ENCODE results near the gene CCDC34.

GRCh38 chr11:27300974-27301373 lies 62.0 kb downstream of the CCDC34 start:
- TF ChIP-seq CTCF (IDR thresholded peaks at IDR 0.05; ENCODE audit: low read length) (no peak), EZH2 (IDR thresholded peaks at IDR 0.05; ENCODE audit: borderline replicate concordance, low read length) (no peak)

All from OCI-LY1 (cell line).